ENCODE data around the gene CTNNA2. TPM values are rescaled to one million over a fixed set of nuclear protein-coding genes. Genes with fewer than 3 reads are reported as not detected.

CTNNA2 gene
- total RNA-seq, 1 donor from 2014 or later, result not detected

- intact Hi-C loops (cut with DNase I), result no loop called here
- no peak for ATAC-seq
Observed at GRCh38 chr2:79827881-79828280, 315.0 kb downstream of the CTNNA2 start.

GRCh38 chr2:79830501-79830900 lies 317.6 kb downstream of the CTNNA2 start:
- DNase-seq (ENCODE audit: missing footprints) (no peak), ATAC-seq (no peak)
- intact Hi-C loops (cut with DNase I), result no loop called here

More at GRCh38 chr2:79827881-79828280, 315.0 kb downstream of the CTNNA2 start:
- no peak for DNase-seq (ENCODE audit: missing footprints)

- ATAC-seq, result no peak
- DNase-seq (ENCODE audit: missing footprints), result no peak
- intact Hi-C loops (cut with DNase I), result no loop called here
Observed at GRCh38 chr2:79831961-79832360, 319.1 kb downstream of the CTNNA2 start.

GRCh38 chr2:79832511-79833234 lies 319.8 kb downstream of the CTNNA2 start:
- intact Hi-C loops (cut with DNase I), result no loop called here
- no peak for DNase-seq (ENCODE audit: missing footprints)

GRCh38 chr2:79833235-79833878 lies 320.5 kb downstream of the CTNNA2 start:
- DNase-seq (ENCODE audit: missing footprints) (no peak), ATAC-seq (no peak)
- intact Hi-C loops (cut with DNase I), result no loop called here

More at GRCh38 chr2:79832511-79833234, 319.8 kb downstream of the CTNNA2 start:
- ATAC-seq, result no peak

GRCh38 chr2:79835911-79836310 lies 323.1 kb downstream of the CTNNA2 start:
- intact Hi-C loops (cut with DNase I), result no loop called here
- DNase-seq (ENCODE audit: missing footprints), result no peak
- ATAC-seq, result no peak

GRCh38 chr2:79844011-79844410 lies 331.2 kb downstream of the CTNNA2 start:
- intact Hi-C loops (cut with DNase I), result no loop called here
- DNase-seq (ENCODE audit: missing footprints) (no peak), ATAC-seq (no peak)

GRCh38 chr2:79846878-79847277 lies 334.0 kb downstream of the CTNNA2 start:
- intact Hi-C loops (cut with DNase I), result no loop called here

GRCh38 chr2:79849241-79849640 lies 336.4 kb downstream of the CTNNA2 start:
- no peak for DNase-seq (ENCODE audit: missing footprints)
- intact Hi-C loops (cut with DNase I), result no loop called here
- ATAC-seq, result no peak

More at GRCh38 chr2:79846878-79847277, 334.0 kb downstream of the CTNNA2 start:
- no peak for DNase-seq (ENCODE audit: missing footprints)
- ATAC-seq, result no peak

GRCh38 chr2:79849949-79850348 lies 337.1 kb downstream of the CTNNA2 start:
- intact Hi-C loops (cut with DNase I), result no loop called here
- DNase-seq (ENCODE audit: missing footprints), result no peak
- ATAC-seq, result no peak

- DNase-seq (ENCODE audit: missing footprints), result no peak
- intact Hi-C loops (cut with DNase I), result no loop called here
- no peak for ATAC-seq
Observed at GRCh38 chr2:79850912-79851311, 338.1 kb downstream of the CTNNA2 start.

- DNase-seq (ENCODE audit: missing footprints) (no peak), ATAC-seq (no peak)
- intact Hi-C loops (cut with DNase I), result no loop called here
Observed at GRCh38 chr2:79855264-79856006, 342.6 kb downstream of the CTNNA2 start.

- DNase-seq (ENCODE audit: missing footprints) (no peak), ATAC-seq (no peak)
- intact Hi-C loops (cut with DNase I), result no loop called here
Observed at GRCh38 chr2:79857888-79858287, 345.0 kb downstream of the CTNNA2 start.

GRCh38 chr2:79860228-79861058 lies 347.6 kb downstream of the CTNNA2 start:
- ATAC-seq, result no peak
- intact Hi-C loops (cut with DNase I), result no loop called here
- no peak for DNase-seq (ENCODE audit: missing footprints)

GRCh38 chr2:79861059-79861374 lies 348.2 kb downstream of the CTNNA2 start:
- DNase-seq (ENCODE audit: missing footprints) (no peak), ATAC-seq (no peak)
- intact Hi-C loops (cut with DNase I), result no loop called here

GRCh38 chr2:79862756-79863155 lies 349.9 kb downstream of the CTNNA2 start:
- ATAC-seq, result no peak
- intact Hi-C loops (cut with DNase I), result no loop called here
- no peak for DNase-seq (ENCODE audit: missing footprints)

- ATAC-seq (no peak), DNase-seq (ENCODE audit: missing footprints) (no peak)
- intact Hi-C loops (cut with DNase I), result no loop called here
Observed at GRCh38 chr2:79872656-79873055, 359.8 kb downstream of the CTNNA2 start.

GRCh38 chr2:79874015-79874414 lies 361.2 kb downstream of the CTNNA2 start:
- DNase-seq (ENCODE audit: missing footprints) (no peak), ATAC-seq (no peak)

GRCh38 chr2:79876430-79876829 lies 363.6 kb downstream of the CTNNA2 start:
- intact Hi-C loops (cut with DNase I), result no loop called here
- DNase-seq (ENCODE audit: missing footprints) (no peak), ATAC-seq (no peak)

More at GRCh38 chr2:79874015-79874414, 361.2 kb downstream of the CTNNA2 start:
- intact Hi-C loops (cut with DNase I), result no loop called here
